GM19238 (cell line): ENCODE results near the gene MATN3.

Experiments
- DNase-seq: peaks from one replicate; pipeline ENCODE4 v3.0.0; 2011; ENCODE audit warnings: low spot score; ENCODE audit not compliant: insufficient read length

Gene MATN3

GRCh38 chr2:20035955-20036666 is 23.6 kb upstream of the MATN3 start:
- no peak for DNase-seq

DNA sequence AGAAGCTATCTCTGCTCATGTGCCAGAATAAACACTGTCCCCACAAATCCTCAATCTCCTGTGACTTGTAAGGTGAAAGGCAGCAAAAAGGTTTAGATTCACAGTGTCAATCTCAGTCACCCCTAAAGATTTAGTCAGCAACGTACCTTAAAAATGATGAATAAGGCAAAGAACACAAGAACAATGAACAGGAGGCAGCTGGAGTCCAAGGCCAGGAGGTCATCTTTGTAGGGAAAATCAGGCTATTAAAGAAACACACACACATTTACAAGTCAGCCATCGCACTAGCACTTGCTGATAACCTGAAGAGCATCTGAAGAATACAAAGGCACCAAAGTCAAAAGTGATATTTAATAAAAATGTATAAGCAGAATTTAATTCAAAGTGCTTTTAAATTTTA is 22.4 kb upstream of the MATN3 start:
- DNase-seq = no peak

DNA sequence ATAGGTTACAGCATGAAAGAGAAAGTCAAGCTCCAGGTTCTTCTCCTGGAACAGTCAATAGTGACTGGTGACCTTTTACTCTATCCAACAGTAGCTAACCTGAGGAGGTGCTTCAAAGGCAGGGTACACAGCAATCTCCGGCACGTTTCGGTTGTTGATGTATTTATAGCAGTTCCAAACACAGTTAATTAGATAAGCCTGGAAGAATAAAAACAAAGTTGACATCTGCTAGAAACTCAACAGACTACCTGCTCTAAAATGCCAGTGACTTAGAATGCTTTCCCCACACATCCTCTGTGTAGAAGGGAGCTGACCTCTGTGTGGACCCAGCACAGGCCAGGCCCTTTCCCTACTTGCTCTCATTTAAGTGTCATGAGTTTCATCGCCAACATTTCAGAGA is 21.8 kb upstream of the MATN3 start:
- no peak for DNase-seq

- DNase-seq = no peak
Observed at GRCh38 chr2:20033322-20033721, 20.9 kb upstream of the MATN3 start.

DNA sequence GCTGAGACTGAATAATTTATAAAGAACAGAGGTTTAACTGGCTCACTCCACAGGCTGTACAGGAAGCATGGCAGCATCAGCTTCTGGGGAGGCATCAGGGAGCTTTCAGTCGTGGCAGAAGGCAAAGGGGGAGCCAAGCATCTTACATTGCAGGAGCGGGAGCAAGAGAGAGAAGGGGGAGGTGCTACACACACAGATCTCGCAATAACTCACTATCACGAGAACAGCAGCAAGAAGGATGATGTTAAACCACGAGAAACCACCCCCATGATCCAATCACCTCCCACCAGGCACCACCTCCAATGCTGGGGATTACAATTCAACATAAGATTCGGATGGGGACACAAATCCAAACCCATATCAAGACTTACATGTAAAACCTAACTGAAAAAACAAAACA is 17.8 kb upstream of the MATN3 start:
- no peak for DNase-seq

- DNase-seq = no peak
Observed at GRCh38 chr2:20027705-20028434, 15.4 kb upstream of the MATN3 start.

DNA sequence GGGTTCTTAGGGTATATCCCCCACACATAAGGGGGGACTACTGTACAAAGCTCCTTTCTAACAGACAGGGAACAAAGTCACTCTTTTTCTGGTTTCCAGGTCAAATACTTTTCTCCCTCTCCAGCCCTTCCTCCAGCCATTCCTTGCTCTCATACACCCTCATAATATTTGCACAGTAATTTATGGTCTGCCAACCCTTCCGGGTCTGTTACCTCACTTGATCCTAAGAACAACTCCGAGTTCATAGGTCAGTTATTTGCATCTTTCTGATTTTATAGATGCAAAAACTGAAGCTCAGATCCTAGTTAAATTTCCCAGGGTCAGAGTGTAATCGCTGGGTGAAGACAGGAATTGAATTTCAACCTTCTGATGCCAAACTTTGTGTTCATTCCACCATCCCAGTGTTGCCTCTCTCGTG is 14.8 kb upstream of the MATN3 start:
- no peak for DNase-seq

GRCh38 chr2:20025065-20025786 is 12.8 kb upstream of the MATN3 start:
- no peak for DNase-seq

DNA sequence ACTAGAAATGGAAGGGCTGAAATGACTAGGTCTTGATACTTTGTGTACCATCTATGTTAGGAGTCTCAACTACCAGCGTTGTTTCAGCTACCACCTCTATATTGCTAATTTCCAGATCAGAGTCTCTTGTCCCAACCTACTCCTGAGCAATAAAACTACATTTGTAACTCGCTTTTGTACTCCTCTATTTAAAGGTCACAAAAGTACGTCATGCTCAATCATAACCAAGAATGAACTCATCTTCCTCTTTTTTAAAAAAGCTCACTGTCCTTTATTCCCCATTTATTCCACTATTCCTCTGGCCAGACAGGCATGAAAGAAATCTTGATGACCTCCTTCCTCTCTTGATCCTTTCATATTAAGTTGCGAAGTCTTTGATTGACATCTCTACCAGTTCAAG is 11.2 kb upstream of the MATN3 start:
- no peak for DNase-seq

DNA sequence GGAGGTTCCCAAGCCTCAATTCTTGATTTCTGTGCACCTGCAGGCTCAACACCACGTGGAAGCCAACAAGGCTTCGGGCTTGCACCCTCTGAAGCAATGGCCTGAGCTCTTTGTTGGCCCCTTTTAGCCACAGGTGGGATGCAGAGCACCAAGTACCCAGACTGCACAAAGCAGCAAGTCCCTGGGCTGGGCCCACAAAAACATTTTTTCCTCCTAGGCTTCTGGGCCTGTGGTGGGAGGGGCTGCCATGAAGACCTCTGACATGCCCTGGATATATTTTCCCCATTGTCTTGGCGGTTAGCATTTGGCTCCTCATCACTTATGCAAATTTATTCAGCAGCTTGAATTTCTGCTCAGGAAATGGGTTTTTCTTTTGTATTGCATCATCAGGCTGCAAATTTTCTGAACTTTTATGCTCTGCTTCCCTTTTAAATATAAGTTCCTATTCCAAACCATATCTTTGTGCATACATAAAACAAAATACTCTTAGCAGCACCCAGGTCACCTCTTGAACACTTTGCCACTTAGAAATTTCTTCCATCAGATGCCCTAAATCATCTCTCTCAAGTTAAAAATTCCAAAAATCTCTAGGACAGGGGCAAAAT is 9.0 kb upstream of the MATN3 start:
- no peak for DNase-seq

DNA sequence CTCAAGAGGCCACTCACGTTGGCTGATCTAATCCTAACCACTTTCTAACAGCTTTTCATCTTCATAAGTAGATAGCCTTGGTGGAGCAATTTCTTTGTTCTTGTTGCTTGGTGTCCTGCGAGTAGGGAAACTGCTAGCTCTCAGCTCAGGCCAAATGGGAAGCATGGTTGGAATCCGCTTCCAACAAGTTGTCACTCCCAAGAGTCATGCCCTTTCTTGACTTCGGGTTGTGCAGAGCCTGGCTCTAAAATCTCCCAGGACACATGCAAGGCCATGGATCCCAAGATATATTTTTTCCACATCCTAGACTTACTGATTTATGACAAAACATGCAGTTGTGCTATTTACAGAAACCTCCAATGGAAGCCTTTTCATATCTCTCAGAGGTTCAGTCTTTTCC is 7.3 kb upstream of the MATN3 start:
- DNase-seq = no peak

GRCh38 chr2:20018601-20019152 is 6.2 kb upstream of the MATN3 start:
- DNase-seq = no peak

- no peak for DNase-seq
Observed at GRCh38 chr2:20016346-20016745, 3.9 kb upstream of the MATN3 start.

DNA sequence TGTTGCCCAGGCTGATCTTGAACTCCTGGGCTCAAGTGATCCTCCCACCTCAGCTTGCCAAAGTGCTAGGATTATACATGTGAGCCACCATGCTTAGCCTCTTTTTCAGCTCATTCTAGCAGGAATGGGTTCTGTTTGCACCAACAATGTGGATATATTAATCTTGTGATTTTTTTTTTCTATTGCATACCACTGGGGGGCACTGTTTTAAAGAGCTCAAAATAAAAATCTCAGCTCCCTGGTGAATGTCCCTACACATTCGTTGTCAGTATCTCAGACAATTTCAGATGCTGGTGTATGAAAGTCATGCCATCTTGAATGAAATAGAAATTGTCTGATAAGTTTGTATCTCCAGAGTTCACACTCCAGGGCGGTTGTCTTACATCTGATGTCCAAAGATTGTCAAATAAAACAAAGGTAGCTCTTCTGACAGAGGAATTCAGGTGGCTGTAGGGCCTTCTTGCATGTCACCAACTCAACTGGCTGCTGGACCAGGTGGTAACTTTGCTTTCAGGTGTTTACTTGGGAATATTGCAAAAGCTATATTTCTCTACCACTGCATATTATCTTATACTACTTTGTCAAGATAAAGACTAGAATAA is 3.1 kb upstream of the MATN3 start:
- peak; percentile 20 for DNase-seq

GRCh38 chr2:20013126-20013849 is 820 bp upstream of the MATN3 start:
- no peak for DNase-seq

- DNase-seq = no peak
Observed at GRCh38 chr2:20012032-20012281, 511 bp downstream of the MATN3 start.

- no peak for DNase-seq
Observed at GRCh38 chr2:20011276-20012031, 1.0 kb downstream of the MATN3 start.

- DNase-seq = no peak
Observed at GRCh38 chr2:20008703-20009102, 3.8 kb downstream of the MATN3 start.

DNA sequence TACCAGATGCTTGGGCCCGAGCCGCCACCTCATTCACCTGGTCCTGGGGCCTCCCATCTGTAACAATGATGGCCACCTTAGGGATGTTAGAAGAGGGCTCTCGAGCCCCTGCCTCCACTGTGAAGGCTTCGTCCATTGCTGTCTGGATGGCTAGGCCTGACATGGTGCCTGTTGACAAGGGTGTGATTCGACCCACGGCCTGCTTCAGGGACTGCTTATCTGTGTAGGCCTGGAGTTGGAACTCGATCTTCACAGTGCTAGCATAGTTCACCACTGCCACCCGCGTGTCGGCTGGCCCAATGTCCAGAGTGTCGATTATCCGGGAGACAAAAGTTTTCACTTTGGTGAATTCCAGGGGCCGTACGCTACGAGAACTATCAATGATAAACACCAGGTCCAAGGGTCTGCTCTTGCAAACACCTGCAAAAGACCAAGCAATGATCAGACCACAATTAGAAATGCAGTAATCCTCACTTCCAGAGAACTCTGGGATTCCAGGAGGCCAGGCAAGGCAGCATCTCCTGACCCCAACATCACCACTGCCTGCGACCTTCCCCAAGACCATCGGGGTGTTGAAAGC is 6.5 kb downstream of the MATN3 start:
- DNase-seq = no peak

DNA sequence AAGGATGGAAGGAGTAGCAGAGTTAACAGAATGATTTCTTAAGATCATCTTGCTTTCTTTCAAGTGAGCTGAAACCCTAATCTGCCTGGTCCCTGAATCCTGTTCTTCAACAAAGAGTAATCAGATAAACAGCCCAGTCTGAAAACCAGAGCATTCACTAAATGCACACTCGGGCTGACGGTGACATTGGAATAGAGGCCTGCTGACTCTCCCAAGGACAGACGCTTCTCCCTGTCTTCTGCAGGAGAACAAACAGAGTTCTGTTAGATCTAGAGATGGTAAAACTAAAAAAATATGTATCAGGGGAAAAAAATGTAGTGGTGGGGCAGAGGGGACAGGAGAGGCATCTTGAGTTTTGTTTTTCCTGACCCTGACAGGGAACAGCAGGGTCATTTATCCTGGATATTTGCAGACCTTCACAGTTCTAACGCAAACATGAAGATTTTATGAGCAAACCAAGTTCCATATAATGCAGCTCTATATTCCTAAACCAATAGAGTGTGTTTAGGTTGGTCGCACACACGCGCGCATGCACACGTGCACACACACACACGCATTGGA is 7.3 kb downstream of the MATN3 start:
- no peak for DNase-seq
